ENCODE data around the gene CCL22. TPM values are rescaled to one million over a fixed set of nuclear protein-coding genes. Genes with fewer than 3 reads are reported as not detected.

The CCL22 gene
- total and polyA plus RNA-seq, 12 donors: 0.07 to 0.60 TPM; not detected in 10

DNA sequence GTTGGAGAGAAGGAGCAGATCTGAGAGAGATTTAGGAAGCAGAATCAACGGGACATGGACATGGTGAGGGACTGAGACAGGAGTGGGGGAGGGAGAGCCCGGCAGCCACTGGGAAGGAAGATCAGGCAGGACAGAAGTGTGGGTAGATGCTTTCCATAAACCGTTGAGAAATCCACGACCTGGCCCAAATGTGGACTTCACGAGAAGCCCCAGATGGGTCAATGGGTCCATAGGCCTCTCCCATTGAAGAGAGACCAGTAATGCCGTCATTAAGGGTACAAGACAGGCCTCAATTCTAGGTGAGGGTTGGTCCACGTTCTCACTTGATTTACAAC is 530 bp upstream of the CCL22 start:
- ATAC-seq (peak in 1 of 8 donors; percentile 8), DNase-seq (no peak)
- Histone ChIP-seq H3K9me3 (no peaks in the 10 kb centered on the region), H3K27ac (no peak overlapping the region), H3K36me3 (no peaks in the 10 kb centered on the region), H3K4me3 (no peak overlapping the region), H3K27me3 (no peaks in the 10 kb centered on the region), H3K4me1 (peaks cover 0 to 4% (median 0%) of the 10 kb centered on the region in 9 donors)
- 83 to 85% methylated on average over 7 of the region's 7 CpGs for WGBS, 2 donors
- intact Hi-C loops (cut with DNase I): no loop called here
- TF ChIP-seq, protein P1, sequence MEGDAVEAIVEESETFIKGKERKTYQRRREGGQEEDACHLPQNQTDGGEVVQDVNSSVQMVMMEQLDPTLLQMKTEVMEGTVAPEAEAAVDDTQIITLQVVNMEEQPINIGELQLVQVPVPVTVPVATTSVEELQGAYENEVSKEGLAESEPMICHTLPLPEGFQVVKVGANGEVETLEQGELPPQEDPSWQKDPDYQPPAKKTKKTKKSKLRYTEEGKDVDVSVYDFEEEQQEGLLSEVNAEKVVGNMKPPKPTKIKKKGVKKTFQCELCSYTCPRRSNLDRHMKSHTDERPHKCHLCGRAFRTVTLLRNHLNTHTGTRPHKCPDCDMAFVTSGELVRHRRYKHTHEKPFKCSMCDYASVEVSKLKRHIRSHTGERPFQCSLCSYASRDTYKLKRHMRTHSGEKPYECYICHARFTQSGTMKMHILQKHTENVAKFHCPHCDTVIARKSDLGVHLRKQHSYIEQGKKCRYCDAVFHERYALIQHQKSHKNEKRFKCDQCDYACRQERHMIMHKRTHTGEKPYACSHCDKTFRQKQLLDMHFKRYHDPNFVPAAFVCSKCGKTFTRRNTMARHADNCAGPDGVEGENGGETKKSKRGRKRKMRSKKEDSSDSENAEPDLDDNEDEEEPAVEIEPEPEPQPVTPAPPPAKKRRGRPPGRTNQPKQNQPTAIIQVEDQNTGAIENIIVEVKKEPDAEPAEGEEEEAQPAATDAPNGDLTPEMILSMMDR (IDR thresholded peaks at IDR 0.05): no peak

DNA sequence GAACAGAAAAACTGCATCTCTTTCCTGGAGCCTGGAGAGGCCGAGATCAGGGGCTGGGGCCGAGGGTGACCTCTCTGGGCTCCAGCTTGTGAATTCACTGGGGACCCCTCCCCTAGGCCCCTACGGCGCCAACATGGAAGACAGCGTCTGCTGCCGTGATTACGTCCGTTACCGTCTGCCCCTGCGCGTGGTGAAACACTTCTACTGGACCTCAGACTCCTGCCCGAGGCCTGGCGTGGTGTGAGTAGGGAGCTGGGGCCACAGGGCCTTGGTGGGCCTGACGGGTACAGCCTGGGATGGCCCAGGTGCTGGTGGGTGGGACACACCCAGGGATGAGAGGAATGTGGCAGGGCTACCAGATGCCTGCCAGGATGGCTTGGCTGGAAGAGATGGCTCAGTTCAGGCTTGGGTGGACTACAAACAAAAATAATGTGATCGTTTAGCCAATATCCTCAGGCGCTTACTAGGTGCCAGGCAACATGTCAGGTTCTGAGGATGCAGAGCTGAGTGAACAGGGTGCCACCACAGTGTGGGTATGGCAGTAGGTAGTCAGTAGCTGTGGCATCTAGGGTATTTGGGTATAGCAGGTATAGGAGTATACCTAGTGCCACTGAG is 1.8 kb downstream of the CCL22 start:
- no peak for ATAC-seq
- Histone ChIP-seq H3K27me3 (no peaks in the 10 kb centered on the region), H3K4me1 (peaks cover 0 to 4% (median 0%) of the 10 kb centered on the region in 9 donors), H3K27ac (no peak overlapping the region), H3K9me3 (no peaks in the 10 kb centered on the region), H3K36me3 (no peaks in the 10 kb centered on the region), H3K4me3 (no peak overlapping the region)
- no peak for DNase-seq
- WGBS, 2 donors: 93 to 96% methylated on average over 16 of the region's 16 CpGs
- intact Hi-C loops (cut with DNase I): no loop called here
- TF ChIP-seq, protein P1 (IDR thresholded peaks at IDR 0.05): no peak

DNA sequence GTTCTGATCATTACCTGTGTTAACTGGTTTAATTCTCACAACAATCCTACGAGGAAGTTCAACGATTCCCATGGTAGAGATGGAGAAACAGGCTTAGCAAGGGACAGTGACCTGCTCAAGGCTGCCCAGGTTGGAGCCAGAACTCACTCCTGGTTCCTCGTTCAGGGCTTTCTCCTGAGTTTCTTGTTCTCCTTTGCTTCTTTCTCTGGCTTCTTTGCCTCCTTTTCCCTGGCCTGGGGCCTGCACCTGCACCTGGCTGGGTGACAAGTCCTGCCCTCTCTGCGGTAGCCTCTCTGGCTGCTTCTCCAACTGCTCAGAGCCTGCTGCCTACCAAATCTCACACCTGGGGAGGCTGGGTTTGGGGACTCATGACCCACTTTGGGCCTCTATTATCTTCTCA is 2.8 kb downstream of the CCL22 start:
- 82 to 88% methylated on average over 4 of the region's 4 CpGs for WGBS, 2 donors
- no peak for ATAC-seq

DNA sequence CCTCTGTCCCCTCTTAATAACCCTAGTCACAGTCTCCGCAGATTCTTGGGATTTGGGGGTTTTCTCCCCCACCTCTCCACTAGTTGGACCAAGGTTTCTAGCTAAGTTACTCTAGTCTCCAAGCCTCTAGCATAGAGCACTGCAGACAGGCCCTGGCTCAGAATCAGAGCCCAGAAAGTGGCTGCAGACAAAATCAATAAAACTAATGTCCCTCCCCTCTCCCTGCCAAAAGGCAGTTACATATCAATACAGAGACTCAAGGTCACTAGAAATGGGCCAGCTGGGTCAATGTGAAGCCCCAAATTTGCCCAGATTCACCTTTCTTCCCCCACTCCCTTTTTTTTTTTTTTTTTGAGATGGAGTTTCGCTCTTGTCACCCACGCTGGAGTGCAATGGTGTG is 5.6 kb downstream of the CCL22 start:
- peaks cover 0 to 23% (median 18%) of the 10 kb centered on the region in 9 donors for H3K4me1 ChIP-seq
- no peaks in the 10 kb centered on the region for H3K27me3 ChIP-seq
- H3K27ac ChIP-seq: no peak overlapping the region
- no peaks in the 10 kb centered on the region for H3K36me3 ChIP-seq
- ATAC-seq: no peak
- H3K9me3 ChIP-seq: no peaks in the 10 kb centered on the region
- no peak for DNase-seq
- 92 to 94% methylated on average over 3 of the region's 3 CpGs for WGBS, 2 donors
- TF ChIP-seq, protein P1 (IDR thresholded peaks at IDR 0.05): no peak
- intact Hi-C loops (cut with DNase I): no loop called here
- H3K4me3 ChIP-seq: no peak overlapping the region

More for the DNA sequence above, 2.8 kb downstream of the CCL22 start:
- no peaks in the 10 kb centered on the region for H3K36me3 ChIP-seq
- no peak for DNase-seq
- no peak overlapping the region for H3K4me3 ChIP-seq
- H3K4me1 ChIP-seq: peaks cover 0 to 13% (median 5%) of the 10 kb centered on the region in 9 donors
- H3K9me3 ChIP-seq: no peaks in the 10 kb centered on the region
- no peak overlapping the region for H3K27ac ChIP-seq
- no peaks in the 10 kb centered on the region for H3K27me3 ChIP-seq
- intact Hi-C loops (cut with DNase I): no loop called here
- TF ChIP-seq, protein P1 (IDR thresholded peaks at IDR 0.05): no peak
